SKM-1 treated with dmso at 0.1 percent for 144 hours (cell line): Measurements from ENCODE around the gene AMMECR1L.
"Not testable (repeated sequence)": the region's sequence is repeated elsewhere in the genome, so short reads cannot be mapped to it uniquely, and the experiment has no call there.

ENCODE experiments used
- DNase-seq: peaks from one replicate; lab custom pipeline; 2025; ENCODE audit not compliant: unreplicated experiment; lab: John Stamatoyannopoulos, UW

Gene AMMECR1L

GRCh38 chr2:127887776-127888130 is 2.0 kb upstream of the AMMECR1L start:
- DNase-seq = no peak

- DNase-seq = no peak
Observed at GRCh38 chr2:127887082-127887775, 1.5 kb upstream of the AMMECR1L start.

GRCh38 chr2:127886593-127886935 is 808 bp upstream of the AMMECR1L start:
- not testable (repeated sequence) for DNase-seq

GRCh38 chr2:127884861-127885740 is 655 bp downstream of the AMMECR1L start:
- not testable (repeated sequence) for DNase-seq

GRCh38 chr2:127884436-127884835 is 1.3 kb downstream of the AMMECR1L start:
- DNase-seq = no peak

- no peak for DNase-seq
Observed at GRCh38 chr2:127879899-127880298, 5.9 kb downstream of the AMMECR1L start.

GRCh38 chr2:127877626-127878025 is 8.1 kb downstream of the AMMECR1L start:
- DNase-seq = no peak

GRCh38 chr2:127877136-127877535 is 8.6 kb downstream of the AMMECR1L start:
- DNase-seq = no peak

- DNase-seq = no peak
Observed at GRCh38 chr2:127874378-127875269, 11.1 kb downstream of the AMMECR1L start.

- no peak for DNase-seq
Observed at GRCh38 chr2:127873707-127874303, 12.0 kb downstream of the AMMECR1L start.

GRCh38 chr2:127872354-127872753 is 13.4 kb downstream of the AMMECR1L start:
- DNase-seq = no peak

GRCh38 chr2:127865926-127866325 is 19.8 kb downstream of the AMMECR1L start:
- DNase-seq = no peak

GRCh38 chr2:127864877-127865276 is 20.9 kb downstream of the AMMECR1L start:
- no peak for DNase-seq

GRCh38 chr2:127862228-127862627 is 23.5 kb downstream of the AMMECR1L start:
- no peak for DNase-seq

- no peak for DNase-seq
Observed at GRCh38 chr2:127860130-127860529, 25.6 kb downstream of the AMMECR1L start.

GRCh38 chr2:127859712-127860085 is 26.1 kb downstream of the AMMECR1L start:
- no peak for DNase-seq

- DNase-seq = no peak
Observed at GRCh38 chr2:127857265-127857808, 28.4 kb downstream of the AMMECR1L start.

- no peak for DNase-seq
Observed at GRCh38 chr2:127853671-127854070, 32.1 kb downstream of the AMMECR1L start.

GRCh38 chr2:127852388-127852787 is 33.4 kb downstream of the AMMECR1L start:
- no peak for DNase-seq

- no peak for DNase-seq
Observed at GRCh38 chr2:127847931-127848330, 37.8 kb downstream of the AMMECR1L start.

GRCh38 chr2:127844973-127845372 is 40.8 kb downstream of the AMMECR1L start:
- no peak for DNase-seq
